Medulla oblongata (tissue), 1 donor: ENCODE data around the gene SPINK1.
"Not testable (repeated sequence)": the region's sequence is repeated elsewhere in the genome, so short reads cannot be mapped to it uniquely, and the experiment has no call there.

Source experiments
- DNase-seq: peaks from one replicate; pipeline ENCODE4 v3.0.0-alpha.2; 2015; ENCODE audit errors: extremely low spot score

Gene SPINK1

DNA sequence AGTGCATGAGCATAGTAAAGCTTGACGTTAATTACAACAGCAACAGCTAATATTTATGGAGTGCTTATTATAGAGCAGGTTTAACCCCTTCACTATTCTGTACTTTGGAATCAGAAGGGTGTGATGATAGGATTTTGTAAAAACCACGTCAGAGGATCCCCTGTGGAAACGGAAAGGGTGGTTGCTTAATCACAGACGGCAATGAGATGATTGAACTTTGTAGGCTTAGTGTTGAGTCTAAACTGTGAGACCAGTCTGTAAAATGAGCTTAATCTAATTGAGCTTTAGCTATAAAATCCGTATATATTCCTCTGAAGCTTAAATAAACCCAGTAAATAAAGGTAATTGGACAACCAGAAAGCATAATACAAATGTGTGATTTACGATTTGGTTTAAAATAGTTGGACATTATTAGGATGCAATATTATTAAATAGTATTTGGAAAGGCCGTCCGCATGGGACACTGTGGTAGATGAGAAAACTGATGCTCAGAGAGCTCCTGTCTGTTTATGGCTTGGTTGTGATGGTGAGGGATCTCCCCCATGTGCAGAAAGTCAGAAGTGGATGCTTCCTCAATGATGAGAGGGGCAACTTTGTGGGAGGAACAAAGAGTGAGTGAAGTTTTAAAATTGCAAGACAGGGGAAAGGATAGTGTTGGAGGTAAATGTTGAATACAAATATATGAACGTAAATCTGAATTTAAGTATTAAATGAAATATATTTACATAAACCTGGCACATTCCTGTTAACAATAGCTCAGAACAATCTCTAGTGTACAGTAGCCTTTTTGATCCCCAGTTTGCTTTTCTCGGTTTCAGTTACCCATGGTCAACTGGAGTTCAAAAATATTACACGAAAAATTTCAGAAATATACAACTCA lies 23.7 kb upstream of the SPINK1 start:
- DNase-seq: no peak

DNA sequence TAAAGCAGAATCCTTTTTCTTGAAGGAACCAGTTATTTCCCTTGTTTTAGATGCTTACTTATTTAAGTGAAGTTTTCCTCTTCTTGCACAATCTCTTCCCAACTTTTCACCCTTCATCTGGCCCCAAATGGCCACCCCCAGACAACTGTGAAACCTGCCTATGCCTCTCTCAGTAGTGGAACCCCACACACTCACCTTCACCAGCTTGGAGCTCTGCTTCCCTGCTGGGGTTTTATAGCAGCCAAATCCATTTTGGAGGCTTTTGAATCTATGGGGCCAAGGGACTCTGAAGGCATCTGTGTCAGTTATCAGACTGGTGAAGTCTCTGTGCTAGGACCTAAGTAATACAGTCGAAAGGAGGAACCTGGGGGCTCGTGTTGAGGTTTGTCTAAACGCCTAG lies 22.9 kb upstream of the SPINK1 start:
- no peak for DNase-seq

DNA sequence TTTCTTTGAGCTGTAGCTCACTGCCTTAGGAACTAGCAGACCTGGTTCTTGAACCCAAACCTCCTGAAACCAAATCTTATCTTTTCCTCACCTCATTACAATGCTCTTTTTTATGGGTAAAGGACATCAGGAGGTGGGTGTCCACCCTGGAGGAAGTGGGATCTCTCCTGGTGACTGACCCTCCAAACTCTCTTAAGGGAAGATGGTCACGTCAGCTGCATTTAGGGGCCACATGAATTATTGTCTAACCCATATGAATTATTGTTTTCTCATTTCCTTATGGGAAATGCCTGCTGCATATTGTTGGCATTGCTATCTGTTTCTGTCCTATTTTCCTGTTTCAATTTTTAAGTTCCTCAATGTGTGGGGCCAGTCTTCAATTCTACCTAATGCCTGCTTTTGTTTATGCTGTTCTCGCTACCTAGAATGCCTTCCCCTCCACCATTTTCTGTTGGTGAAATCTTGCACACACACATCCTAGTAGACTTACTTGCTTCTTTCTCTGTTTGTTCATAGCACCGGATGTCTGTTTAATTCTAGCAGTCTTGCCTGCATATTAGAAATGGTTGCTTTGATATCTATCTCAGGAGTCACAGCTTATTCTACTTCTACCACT lies 22.0 kb upstream of the SPINK1 start:
- no peak for DNase-seq

DNA sequence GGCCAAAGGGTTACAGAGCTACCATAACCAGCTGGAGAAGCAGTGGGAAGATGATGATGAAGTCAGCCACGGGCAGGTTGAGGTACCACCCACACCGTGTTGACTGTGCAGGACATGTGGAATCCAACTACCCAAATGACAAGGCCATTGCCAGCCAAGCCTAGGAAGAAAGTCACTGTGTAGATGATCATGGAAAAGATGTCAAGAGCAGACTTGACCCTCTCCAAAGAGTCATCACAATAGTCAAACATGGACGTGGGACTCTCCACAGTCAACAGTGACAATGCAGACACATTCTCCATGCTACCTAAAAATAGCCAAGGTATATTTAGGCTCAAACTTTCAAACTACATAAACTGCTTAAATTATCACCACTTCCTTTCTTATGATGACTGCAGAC lies 20.9 kb upstream of the SPINK1 start:
- DNase-seq: no peak

DNA sequence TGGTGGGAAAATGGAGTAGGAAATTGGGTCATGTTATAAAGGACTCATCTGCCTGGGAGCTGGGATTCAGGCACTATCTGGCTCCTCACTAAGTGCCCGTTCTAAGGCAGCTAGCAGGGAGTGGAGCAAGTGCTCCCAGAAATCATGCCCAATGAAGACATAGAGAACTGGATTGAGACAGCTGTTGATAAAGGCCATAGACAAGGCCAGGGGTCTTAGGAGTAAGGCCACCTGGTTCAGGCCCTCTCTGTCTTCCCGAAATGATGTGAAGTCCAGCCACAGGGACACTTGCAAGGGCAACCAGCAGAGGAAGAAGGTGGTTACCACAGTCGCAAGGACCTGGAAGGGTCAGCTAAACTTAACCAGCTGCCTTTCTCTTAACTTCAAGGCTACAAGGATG lies 20.1 kb upstream of the SPINK1 start:
- no peak for DNase-seq

DNA sequence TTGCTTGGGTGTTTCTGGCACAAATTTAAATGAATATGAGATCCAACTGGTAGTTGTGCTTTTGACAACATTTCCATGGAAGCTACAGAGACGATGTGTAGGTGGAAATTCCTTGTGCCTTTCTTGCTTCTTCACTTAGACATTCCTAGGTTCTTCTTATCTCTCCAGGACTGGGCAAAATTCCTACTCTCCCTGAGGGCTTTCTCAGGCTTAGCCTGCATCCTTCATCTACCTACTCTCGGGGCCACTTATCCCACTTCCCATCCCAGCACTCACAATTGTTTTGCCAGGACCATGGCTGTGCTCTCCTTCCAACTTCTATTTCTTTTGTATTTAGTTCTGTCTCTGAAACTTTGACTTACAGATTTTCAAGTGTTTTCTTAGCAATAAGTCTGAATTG lies 17.8 kb upstream of the SPINK1 start:
- DNase-seq: no peak

DNA sequence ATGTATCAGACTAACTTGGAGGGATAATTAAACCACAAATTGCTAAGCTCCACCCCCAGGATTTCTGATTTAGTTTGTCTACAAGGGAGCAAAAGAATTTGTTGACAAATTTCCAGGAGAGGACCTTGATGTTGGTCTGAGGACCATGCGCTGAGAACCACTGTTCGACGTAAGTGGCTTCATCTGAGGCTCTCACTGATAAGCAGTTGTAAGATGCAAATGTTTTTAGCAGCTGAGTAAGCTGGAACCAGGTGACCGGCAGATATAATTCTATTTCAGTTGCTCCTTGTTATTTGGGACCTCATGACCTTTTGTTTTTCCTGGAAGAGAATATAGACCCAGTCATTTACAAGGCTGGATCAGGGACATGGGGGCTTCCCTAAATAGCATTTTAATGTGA lies 14.1 kb upstream of the SPINK1 start:
- no peak for DNase-seq

- no peak for DNase-seq
These were observed 13.4 kb upstream of the SPINK1 start for GRCh38 chr5:147844846-147845245.

DNA sequence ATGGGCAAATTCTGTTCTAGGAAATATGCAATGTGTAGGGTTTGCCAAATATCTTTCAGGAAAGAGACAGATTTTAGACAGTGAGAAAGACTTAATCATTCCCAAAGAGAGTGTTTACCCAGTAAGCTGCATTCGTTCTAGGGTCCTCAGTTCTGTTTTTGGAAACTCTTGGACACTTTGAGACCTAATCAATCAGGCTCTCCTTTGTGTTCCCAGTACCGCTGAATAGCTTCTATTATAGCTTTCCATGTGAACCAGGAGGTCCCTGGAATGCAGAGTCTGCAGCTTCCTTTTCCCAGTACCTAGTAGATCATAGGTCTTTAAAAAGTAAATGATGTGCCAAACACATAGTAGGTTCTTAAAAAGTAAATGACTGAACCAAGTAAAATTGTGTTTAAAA lies 11.4 kb upstream of the SPINK1 start:
- no peak for DNase-seq

DNA sequence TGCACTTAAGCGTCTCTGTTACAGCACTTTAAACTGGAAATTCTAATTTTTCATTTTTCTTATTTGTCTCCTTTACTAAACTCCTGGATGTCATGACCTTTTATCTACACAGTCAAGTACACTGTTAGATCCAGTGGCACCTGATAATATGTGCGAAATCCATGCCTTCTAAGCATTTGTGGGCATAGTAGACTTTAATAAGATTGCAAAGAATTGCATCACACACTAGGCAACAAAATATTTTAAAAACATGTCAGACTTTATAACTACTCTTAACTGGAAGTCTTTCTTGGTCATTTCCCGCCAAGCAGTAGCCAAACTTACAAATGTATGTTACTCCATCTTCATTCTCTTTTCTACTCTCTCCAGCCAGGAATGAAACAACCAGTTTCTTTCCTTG lies 5.0 kb upstream of the SPINK1 start:
- DNase-seq: no peak

DNA sequence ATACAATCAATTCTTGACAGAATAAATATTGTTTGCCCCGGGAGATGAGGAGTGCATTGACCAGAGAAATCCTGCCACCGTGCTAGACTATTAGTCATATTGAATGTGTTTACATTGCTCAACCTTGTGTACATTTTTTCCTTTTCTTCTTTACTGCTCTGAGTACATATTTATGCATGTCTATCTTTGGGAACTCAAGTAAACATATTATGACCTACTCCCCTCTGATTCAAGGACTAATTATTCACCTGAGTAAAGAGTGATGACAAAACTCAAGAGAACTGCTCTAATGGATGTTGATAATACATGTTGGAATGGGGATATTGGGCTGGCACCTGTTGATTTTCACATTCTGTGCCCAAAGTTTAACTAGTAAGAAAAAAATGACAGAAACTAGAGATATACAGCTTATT lies 3.9 kb upstream of the SPINK1 start:
- no peak for DNase-seq

DNA sequence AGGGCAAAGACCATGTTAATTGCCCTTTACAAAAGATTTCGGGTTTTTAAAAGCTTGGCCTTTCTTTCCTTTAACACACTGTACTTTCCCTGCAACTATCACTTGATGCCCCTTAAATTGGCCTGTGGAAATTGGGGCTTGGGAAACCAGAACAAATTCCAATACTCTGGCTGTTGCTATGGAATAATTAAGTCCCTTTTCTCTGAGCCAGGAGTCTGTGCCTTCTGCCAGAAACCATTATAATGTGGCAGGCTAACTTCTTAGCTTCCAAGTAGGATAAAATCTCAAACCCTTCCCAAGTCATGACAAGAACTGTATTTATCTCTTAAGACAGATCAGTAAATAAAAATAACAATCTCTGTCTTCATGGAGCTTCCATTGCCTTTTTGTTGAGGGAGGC lies 1.1 kb upstream of the SPINK1 start:
- peak; percentile 12 for DNase-seq

DNA sequence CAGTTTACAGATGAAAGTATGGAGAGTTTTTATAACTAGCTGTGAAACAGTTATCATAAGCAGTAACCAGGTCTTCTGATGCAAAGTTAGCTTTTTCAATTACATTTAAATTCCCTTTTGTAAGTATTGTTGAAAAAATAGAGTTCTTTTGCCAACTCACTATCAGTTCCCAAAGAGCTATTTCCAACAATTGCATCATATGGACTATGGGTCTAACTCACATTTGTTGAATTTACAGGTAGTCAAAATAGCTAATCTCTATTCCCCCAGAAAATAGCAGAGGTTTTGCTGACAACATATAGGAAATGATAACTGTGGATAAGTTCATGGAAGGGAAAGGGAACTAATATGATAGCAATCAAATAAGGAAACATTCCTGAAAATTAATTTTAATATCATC lies 1.4 kb downstream of the SPINK1 start:
- DNase-seq: no peak

DNA sequence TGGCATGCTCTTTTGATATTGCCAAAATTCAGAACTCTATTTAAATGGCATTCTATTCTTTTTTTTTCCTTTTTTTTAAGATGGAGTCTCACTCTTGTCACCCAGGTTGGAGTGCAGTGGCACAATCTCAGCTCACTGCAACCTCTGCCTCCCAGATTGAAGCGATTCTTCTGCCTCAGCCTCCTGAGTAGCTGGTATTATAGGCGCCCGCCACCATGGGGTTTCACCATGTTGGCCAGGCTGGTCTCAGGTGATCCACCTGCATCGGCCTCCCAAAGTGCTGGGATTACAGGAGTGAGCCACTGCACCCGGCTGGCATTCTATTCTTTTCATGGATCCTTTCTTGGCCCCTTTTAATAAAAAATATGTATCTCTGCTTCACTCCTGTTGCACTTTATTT lies 4.5 kb downstream of the SPINK1 start:
- DNase-seq: not testable (repeated sequence)

GRCh38 chr5:147826361-147826760 lies 5.1 kb downstream of the SPINK1 start:
- DNase-seq: no peak

DNA sequence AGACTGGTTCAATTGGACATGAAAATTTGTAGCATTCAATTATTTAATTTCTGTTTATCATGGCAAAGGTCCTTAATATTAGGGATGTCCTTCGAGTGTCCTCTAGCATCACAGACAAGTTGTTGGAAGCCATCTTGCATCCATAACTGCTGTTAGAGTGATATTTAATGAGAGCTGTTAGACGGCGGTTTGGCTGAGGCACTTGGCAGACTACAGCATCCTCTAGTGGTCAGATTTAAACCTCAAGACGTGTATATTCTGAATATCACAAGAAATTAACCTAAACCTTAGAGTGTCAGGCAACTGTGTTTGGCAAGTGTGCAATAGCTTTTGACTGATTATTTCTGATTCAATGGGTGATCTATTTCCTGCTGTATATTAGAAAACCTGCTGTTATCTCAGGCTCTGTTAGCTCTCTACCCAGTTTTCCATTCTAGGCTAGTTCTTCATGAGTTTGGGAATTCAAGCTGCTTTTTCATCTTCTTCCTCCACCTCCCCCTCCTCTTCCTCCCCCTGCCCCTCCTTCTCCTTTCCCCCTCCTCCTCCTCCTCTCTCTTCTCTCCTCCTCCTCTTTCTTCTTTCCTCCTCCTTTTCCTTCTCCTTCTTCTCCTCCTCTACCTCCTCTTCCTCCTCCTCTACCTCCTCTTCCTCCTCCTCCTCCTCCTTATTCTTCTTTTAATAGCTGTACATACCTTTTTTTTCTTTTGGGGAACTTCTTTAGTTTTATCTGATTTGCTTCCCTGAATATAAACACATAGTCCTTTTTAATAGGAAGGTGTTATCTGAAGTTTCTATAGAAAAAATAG lies 8.6 kb downstream of the SPINK1 start:
- peak; percentile 85 for DNase-seq

DNA sequence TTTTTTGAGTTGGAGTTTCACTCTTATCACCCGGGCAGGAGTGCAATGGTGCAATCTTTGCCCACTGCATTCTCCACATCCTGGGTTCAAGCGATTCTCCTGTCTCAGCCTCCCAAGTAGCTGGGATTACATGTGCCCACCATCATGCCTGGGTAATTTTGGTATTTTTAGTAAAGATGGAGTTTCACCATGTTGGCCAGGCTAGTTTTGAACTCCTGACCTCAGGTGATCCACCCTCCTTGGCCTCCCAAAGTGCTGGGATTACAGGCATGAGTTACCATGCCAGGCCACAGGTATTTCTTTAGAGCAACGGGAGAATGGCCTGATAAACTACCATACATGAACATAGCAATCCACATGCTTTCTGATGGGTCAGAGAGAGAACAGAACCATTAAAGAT lies 9.2 kb downstream of the SPINK1 start:
- DNase-seq: not testable (repeated sequence)

DNA sequence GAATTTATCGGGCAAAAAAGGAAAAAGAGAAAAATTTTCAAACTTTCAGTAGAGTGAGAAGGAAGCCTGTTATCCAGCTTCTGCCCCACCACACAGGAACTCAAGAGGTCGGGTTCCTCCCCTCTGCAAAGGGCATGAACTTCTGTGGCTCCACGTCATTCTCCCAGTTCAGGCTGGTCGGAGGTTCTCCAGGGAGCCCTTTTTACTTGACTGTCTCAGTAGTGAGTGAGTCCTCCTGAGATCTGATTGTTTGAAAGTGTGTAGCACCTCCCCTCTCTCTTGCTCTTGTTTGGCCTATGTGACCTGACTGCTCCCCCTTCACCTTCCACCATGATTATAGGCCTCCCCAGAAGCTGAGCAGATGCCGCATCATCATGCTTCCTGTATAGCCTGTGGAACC lies 9.7 kb downstream of the SPINK1 start:
- no peak for DNase-seq

- no peak for DNase-seq
These were observed 12.2 kb downstream of the SPINK1 start for GRCh38 chr5:147819261-147819770.

DNA sequence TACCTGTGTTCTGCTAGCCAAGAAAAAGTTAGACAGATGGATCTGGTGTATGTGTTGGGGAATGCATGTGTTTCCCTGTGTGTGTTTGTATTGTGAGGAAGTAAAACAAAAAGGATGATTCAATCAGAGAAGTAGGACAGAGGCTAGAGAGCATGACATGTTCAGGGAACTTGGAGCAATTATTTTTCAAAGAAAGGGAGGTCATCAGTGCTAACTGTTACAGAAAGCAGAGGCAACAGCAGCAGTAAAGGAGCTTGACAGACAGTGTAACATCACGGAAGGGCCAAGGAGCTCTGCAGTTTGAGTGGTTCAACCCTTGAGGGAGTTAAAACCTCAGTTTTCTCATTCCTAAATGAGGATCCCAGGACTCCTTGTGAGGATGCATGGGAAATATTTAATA lies 13.2 kb downstream of the SPINK1 start:
- no peak for DNase-seq

DNA sequence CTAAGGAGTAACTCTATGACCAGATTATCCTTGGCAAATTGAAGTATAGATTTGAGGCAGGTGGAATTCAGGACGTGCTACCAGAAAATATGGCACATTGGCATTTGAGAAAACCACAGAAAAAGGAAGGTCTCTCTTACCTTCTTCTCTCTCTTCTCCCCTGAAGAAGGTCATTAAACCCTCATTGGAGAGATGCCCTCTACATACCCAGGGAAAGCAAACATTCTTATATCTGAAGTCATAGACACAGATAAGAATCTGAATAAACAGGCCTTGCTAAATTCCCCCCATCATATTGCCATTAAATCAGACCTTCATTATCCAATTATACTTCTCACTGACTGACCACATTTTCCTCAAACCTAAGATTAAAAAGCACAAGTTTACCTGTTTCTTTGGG lies 17.8 kb downstream of the SPINK1 start:
- DNase-seq: no peak
